ENCODE results near the gene RHOT2. TPM values are rescaled to one million over a fixed set of nuclear protein-coding genes. Genes with fewer than 3 reads are reported as not detected.

The RHOT2 gene
- total and polyA plus RNA-seq, 3 donors from 2014 or later, result 77.7 to 176 (median 157) TPM

DNA sequence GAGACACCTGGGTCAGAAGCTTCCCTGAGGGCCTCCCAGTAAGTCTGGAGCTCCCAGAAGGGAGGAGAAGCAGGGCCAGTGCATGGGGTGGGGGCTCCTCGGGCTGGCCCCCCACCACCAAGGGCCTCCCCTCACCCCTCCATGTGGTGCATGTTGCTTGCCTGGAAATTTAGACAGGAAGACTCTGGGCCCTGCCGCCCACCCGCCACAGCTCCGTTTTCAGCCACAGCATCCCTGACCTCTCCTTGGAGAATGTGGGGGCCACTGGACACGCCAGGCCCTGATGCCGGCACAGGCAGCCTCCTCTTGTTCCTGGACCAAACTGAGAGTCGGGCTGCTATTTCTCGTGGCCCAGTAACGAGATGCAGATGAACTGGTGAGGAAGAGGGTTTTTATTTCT lies 29.1 kb upstream of the RHOT2 start:
- H3K36me3 ChIP-seq (ENCODE audit: low read depth, missing control alignments), result no peaks in the 10 kb centered on the region
- no peak overlapping the region for H3K27ac ChIP-seq
- no peaks in the 10 kb centered on the region for H3K27me3 ChIP-seq
- H3K4me3 ChIP-seq, result no peak overlapping the region
- DNase-seq, result no peak
- no peak for TF ChIP-seq POLR2A (IDR thresholded peaks at IDR 0.05)
- TF ChIP-seq, protein P1, sequence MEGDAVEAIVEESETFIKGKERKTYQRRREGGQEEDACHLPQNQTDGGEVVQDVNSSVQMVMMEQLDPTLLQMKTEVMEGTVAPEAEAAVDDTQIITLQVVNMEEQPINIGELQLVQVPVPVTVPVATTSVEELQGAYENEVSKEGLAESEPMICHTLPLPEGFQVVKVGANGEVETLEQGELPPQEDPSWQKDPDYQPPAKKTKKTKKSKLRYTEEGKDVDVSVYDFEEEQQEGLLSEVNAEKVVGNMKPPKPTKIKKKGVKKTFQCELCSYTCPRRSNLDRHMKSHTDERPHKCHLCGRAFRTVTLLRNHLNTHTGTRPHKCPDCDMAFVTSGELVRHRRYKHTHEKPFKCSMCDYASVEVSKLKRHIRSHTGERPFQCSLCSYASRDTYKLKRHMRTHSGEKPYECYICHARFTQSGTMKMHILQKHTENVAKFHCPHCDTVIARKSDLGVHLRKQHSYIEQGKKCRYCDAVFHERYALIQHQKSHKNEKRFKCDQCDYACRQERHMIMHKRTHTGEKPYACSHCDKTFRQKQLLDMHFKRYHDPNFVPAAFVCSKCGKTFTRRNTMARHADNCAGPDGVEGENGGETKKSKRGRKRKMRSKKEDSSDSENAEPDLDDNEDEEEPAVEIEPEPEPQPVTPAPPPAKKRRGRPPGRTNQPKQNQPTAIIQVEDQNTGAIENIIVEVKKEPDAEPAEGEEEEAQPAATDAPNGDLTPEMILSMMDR (IDR thresholded peaks at IDR 0.05), result no peak
- intact Hi-C loops (cut with DNase I; ENCODE audit: low total_unique reads), result loop anchor here (10.0 kb wide), 1 partner anchor 54 kb away; no protein-coding TSS in a partner anchor
- 42 to 64% methylated on average over 6 to 9 of the region's 9 CpGs for WGBS, 2 donors
- H3K4me1 ChIP-seq, result peaks cover 28% of the 10 kb centered on the region
- no peaks in the 10 kb centered on the region for H3K9me3 ChIP-seq

- no peak overlapping the region for H3K27ac ChIP-seq
- no peaks in the 10 kb centered on the region for H3K27me3 ChIP-seq
- no peak overlapping the region for H3K4me3 ChIP-seq
- 40 to 83% methylated on average over 1 to 5 of the region's 5 CpGs for WGBS, 2 donors
- TF ChIP-seq POLR2A (IDR thresholded peaks at IDR 0.05), result no peak
- TF ChIP-seq, protein P1 (IDR thresholded peaks at IDR 0.05), result no peak
- intact Hi-C loops (cut with DNase I; ENCODE audit: low total_unique reads), result no loop called here
- H3K9me3 ChIP-seq, result no peaks in the 10 kb centered on the region
- peaks cover 24% of the 10 kb centered on the region for H3K4me1 ChIP-seq
- no peak for DNase-seq
- no peaks in the 10 kb centered on the region for H3K36me3 ChIP-seq (ENCODE audit: low read depth, missing control alignments)
These were observed 27.3 kb upstream of the RHOT2 start for GRCh38 chr16:640614-641013.

- DNase-seq, result peak; percentile 88
- peak within 1 kb of the TSS; percentile 88 to 89 for H3K27ac ChIP-seq
- no peaks in the 10 kb centered on the region for H3K27me3 ChIP-seq
- intact Hi-C loops (cut with DNase I; ENCODE audit: low total_unique reads), result no loop called here
- H3K36me3 ChIP-seq (ENCODE audit: low read depth, missing control alignments), result no peaks in the 10 kb centered on the region
- peak within 1 kb of the TSS; percentile 72 to 74 for H3K4me3 ChIP-seq
- peaks cover 21% of the 10 kb centered on the region for H3K4me1 ChIP-seq
- no peak for TF ChIP-seq POLR2A (IDR thresholded peaks at IDR 0.05)
- TF ChIP-seq, protein P1 (IDR thresholded peaks at IDR 0.05), result peak in 1 of 3 experiments; percentile 1
- H3K9me3 ChIP-seq, result no peaks in the 10 kb centered on the region
- 1% methylated on average over 36 of the region's 81 CpGs; no CpG with 5 or more reads in 1 of the 2 donors for WGBS, 2 donors
These were observed 26.4 kb upstream of the RHOT2 start, which contains the start of gene MCRIP2 for GRCh38 chr16:641326-642188. TSS of gene MCRIP2 (plus strand) at chr16:641828. CDS start at chr16:641992, 164 bp downstream.

- H3K9me3 ChIP-seq, result no peaks in the 10 kb centered on the region
- WGBS, 2 donors, result 2 to 3% methylated on average over 8 to 52 of the region's 72 CpGs
- intact Hi-C loops (cut with DNase I; ENCODE audit: low total_unique reads), result no loop called here
- peak; percentile 85 for DNase-seq
- no peaks in the 10 kb centered on the region for H3K36me3 ChIP-seq (ENCODE audit: low read depth, missing control alignments)
- H3K4me1 ChIP-seq, result peaks cover 18% of the 10 kb centered on the region
- TF ChIP-seq, protein P1 (IDR thresholded peaks at IDR 0.05), result no peak
- TF ChIP-seq POLR2A (IDR thresholded peaks at IDR 0.05), result no peak
- peak overlapping the region; percentile 72 to 74 for H3K4me3 ChIP-seq
- H3K27me3 ChIP-seq, result no peaks in the 10 kb centered on the region
- H3K27ac ChIP-seq, result peak overlapping the region; percentile 72 to 89
These were observed 25.5 kb upstream of the RHOT2 start for GRCh38 chr16:642189-643049.

Data from testis (tissue), 3 donors.